Measurements from ENCODE around the gene OMA1. TPM values are rescaled to one million over a fixed set of nuclear protein-coding genes. Genes with fewer than 3 reads are reported as not detected.
"Not testable (repeated sequence)": the region's sequence is repeated elsewhere in the genome, so short reads cannot be mapped to it uniquely, and the experiment has no call there.

OMA1 gene
- total RNA-seq, 4 donors from 2014 or later, result 17.9 to 31.5 (median 27.8) TPM

DNA sequence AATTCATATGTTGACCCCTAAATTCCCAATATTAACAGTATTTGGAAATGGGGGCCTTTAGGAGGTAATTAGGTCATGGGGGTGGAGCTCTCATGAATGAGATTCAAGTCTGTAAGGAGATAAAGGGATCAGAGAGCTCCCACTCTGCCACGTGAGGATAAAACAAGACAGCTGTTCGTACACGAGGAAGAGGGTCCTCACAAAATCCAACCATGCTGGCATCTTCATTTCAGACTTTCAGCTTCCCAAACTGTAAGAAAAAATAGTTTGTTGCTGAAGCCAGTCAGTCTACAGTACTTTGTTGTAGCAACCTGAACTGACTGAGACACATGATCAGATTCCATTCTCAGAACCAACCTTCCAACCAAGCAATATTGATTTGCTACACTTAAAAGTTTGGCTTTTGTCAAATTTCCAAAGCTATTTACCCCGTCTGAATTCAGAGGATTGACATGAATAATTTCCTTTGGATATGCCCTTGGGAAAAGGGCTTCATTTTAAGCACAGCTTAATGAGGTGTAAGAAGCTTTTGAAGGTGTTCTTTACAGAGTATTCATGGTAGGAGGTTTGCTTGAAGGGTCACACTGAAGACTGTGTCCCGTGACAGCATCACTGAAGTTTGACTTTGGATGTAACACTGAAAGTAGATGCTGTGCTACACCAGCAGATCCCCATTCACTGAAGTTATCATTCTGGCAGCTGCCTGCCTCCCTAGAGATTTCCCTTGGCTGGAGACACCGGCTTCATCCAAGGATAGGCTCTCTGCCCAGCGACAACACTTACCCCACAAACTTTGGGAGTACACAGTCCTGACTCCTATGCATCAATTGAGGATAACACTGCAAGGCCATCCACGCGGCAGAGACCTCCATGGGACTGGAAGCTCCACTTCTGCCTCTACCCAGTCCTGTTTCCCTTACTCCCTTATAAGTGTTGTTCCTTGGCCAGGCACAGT is 4.9 kb upstream of the OMA1 start:
- Histone ChIP-seq H3K4me3 (no peak overlapping the region), H3K27ac (no peak overlapping the region), H3K4me1 (peaks cover 8% of the 10 kb centered on the region), H3K27me3 (no peaks in the 10 kb centered on the region), H3K9me3 (no peaks in the 10 kb centered on the region), H3K36me3 (no peaks in the 10 kb centered on the region)
- no peak for DNase-seq (ENCODE audit: low spot score in 2 of 2)
- TF ChIP-seq POLR2AphosphoS5 (IDR thresholded peaks at IDR 0.05) (no peak), POLR2A (IDR thresholded peaks at IDR 0.05) (no peak), CTCF (IDR thresholded peaks at IDR 0.05) (no peak), EP300 (IDR thresholded peaks at IDR 0.05) (no peak)
- WGBS, result 81% methylated on average over 8 of the region's 9 CpGs

- H3K9me3 ChIP-seq; H3K27ac ChIP-seq; H3K27me3 ChIP-seq; H3K4me3 ChIP-seq; DNase-seq (ENCODE audit: low spot score in 2 of 2); H3K36me3 ChIP-seq: not testable (repeated sequence)
- WGBS, result 66% methylated on average over 6 of the region's 6 CpGs
- H3K4me1 ChIP-seq, result peaks cover 20% of the 10 kb centered on the region
Observed at GRCh38 chr1:58549291-58549690, 2.8 kb upstream of the OMA1 start.

GRCh38 chr1:58548371-58548770 is 1.8 kb upstream of the OMA1 start:
- Histone ChIP-seq H3K36me3 (no peaks in the 10 kb centered on the region), H3K27ac (no peak overlapping the region), H3K4me3 (no peak overlapping the region), H3K9me3 (no peaks in the 10 kb centered on the region), H3K27me3 (no peaks in the 10 kb centered on the region), H3K4me1 (peaks cover 20% of the 10 kb centered on the region)
- WGBS, result 80% methylated on average over 2 of the region's 2 CpGs
- no peak for TF ChIP-seq POLR2AphosphoS5 (IDR thresholded peaks at IDR 0.05)
- TF ChIP-seq EP300 (IDR thresholded peaks at IDR 0.05), result no peak
- TF ChIP-seq CTCF (IDR thresholded peaks at IDR 0.05), result no peak
- no peak for TF ChIP-seq POLR2A (IDR thresholded peaks at IDR 0.05)
- DNase-seq (ENCODE audit: low spot score in 2 of 2), result no peak

DNA sequence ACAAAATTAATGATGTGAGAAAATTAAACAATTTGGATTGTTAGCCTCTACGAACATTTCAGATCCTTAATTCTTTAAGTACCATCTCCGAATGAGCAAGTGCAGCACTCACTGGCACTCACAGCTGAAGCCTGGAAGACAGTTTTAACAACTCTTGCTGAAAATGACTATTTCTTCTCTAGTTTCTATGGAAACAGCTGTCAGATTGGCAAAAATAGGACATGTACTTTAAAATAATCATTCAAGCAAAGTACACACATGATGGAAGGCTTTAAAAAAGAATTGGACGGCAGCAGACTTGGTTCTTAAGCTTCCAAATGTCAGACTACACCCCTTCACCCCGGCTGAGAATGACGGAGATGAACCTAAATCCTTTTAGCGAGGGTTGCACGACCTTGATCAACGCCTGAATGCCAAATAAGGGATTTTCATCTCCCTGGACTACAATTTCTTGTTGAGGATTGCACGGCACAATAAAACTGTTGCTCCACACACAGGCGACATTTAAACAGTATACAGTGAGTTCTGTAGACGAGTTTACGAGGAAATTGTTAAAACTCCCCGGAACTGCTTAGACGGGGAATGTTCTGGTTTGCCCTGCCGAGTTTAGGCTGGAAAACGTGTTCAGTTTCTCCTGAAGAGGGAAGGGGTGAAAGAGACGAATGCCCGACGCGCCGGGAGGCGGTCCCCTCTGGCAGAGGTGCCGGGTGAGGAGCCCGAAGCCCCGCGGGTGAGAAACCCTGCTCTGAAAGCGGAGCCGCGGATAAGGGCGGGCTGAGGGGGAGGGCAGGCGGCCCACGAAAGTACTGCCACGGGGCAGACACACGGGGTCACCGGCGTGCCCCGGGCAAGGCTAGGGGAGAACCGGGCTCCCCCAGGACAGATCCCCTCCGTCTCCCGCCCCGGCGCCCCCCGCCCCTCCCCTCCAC is 671 bp downstream of the OMA1 start:
- H3K27me3 ChIP-seq, result no peaks in the 10 kb centered on the region
- DNase-seq (ENCODE audit: low spot score in 2 of 2), result peak; percentile 92 to 93
- H3K4me1 ChIP-seq, result peaks cover 20% of the 10 kb centered on the region
- peak in 1 of 2 donors; percentile 39 for TF ChIP-seq POLR2A (IDR thresholded peaks at IDR 0.05)
- no peak for TF ChIP-seq CTCF (IDR thresholded peaks at IDR 0.05)
- TF ChIP-seq POLR2AphosphoS5 (IDR thresholded peaks at IDR 0.05), result peak in 2 of 3 donors; percentile 54 to 60
- no peaks in the 10 kb centered on the region for H3K36me3 ChIP-seq
- H3K4me3 ChIP-seq, result peak overlapping the region; percentile 85
- H3K9me3 ChIP-seq, result no peaks in the 10 kb centered on the region
- WGBS, result 2% methylated on average over 34 of the region's 43 CpGs
- H3K27ac ChIP-seq, result peak overlapping the region; percentile 100

DNA sequence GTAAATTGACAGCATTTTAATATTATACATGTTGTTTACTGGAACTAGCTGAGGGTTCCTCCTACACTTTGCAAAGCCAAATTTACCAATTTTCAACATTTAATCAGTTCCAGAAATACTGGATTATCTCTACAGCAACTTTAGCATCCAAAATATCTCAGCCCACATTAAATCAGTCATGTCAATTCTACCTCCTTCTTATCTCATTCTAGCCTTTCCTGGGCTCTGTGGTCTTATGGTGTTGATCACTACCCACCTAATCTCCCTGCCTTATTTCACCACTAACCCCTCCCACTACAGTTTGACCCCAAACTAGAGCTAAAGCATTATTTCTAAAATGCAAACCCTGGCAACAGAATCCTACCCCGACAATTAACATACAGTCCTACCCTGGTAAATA is 3.3 kb downstream of the OMA1 start:
- TF ChIP-seq EP300 (IDR thresholded peaks at IDR 0.05), result no peak
- no peak for TF ChIP-seq POLR2A (IDR thresholded peaks at IDR 0.05)
- no peak for TF ChIP-seq CTCF (IDR thresholded peaks at IDR 0.05)
- no peak for TF ChIP-seq POLR2AphosphoS5 (IDR thresholded peaks at IDR 0.05)
- Histone ChIP-seq H3K36me3 (no peaks in the 10 kb centered on the region), H3K4me1 (peaks cover 20% of the 10 kb centered on the region), H3K27ac (no peak overlapping the region), H3K27me3 (no peaks in the 10 kb centered on the region), H3K9me3 (no peaks in the 10 kb centered on the region), H3K4me3 (no peak overlapping the region)
- DNase-seq (ENCODE audit: low spot score in 2 of 2), result no peak
- WGBS, result 55% methylated on average over 1 of the region's 1 CpG
